ENCODE measurements around the gene C1orf167. TPM values are rescaled to one million over a fixed set of nuclear protein-coding genes. Genes with fewer than 3 reads are reported as not detected.

C1orf167 gene
- total and polyA plus RNA-seq, 10 of the 15 experiments (the other 5 are each of a cell fraction or from before 2014, with no cell fraction given): 0.17 to 0.31 TPM; not detected in 8

DNA sequence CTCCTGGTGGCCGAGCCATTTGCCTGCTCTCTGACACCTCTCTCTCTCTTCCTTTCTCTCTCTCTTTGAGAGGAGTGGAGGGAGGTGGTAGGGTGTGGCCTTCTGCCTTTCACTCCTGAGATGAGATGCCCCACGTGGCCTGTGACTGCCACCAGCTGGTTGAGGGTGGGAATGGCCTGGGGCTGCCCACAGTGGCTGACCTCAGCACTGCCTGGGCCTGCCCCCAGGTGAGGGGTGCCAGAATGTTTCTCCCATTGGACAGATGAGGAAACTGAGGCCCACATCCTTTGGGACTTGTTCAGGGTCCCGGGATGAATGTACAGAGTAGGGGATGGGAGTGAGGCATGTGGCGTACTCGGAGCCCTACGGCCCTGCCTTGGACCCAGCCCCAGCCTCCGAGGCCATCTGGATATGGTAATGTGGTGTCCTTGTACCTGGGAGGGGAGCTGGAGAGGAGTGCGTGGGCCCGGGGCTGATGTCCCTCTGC is 12.7 kb upstream of the C1orf167 start (continued):
- TF ChIP-seq PRDM15 (CRISPR knock-in tag; IDR thresholded peaks at IDR 0.05) (no peak), SMC3 (IDR thresholded peaks at IDR 0.05; ENCODE audit: borderline replicate concordance, low read length) (peak; percentile 55; the same call in 1 of the 2 replicates), FOXK2 (IDR thresholded peaks at IDR 0.05) (no peak), CUX1 (IDR thresholded peaks at IDR 0.05; ENCODE audit: insufficient replicate concordance, low read depth, low read length) (no peak), PBX3 (IDR thresholded peaks at IDR 0.05; ENCODE audit: insufficient replicate concordance, low read depth, low read length) (no peak), CBX5 (IDR thresholded peaks at IDR 0.05; ENCODE audit: low read depth) (no peak), STAT3 (IDR thresholded peaks at IDR 0.05; ENCODE audit: low read depth, low read length) (no peak), ZNF622 (IDR thresholded peaks at IDR 0.05) (no peak), BRCA1 (IDR thresholded peaks at IDR 0.05; ENCODE audit: low read depth, low read length) (no peak)
- TF ChIP-seq, protein P1, sequence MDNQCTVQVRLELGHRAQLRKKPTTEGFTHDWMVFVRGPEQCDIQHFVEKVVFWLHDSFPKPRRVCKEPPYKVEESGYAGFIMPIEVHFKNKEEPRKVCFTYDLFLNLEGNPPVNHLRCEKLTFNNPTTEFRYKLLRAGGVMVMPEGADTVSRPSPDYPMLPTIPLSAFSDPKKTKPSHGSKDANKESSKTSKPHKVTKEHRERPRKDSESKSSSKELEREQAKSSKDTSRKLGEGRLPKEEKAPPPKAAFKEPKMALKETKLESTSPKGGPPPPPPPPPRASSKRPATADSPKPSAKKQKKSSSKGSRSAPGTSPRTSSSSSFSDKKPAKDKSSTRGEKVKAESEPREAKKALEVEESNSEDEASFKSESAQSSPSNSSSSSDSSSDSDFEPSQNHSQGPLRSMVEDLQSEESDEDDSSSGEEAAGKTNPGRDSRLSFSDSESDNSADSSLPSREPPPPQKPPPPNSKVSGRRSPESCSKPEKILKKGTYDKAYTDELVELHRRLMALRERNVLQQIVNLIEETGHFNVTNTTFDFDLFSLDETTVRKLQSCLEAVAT (IDR thresholded peaks at IDR 0.05): no peak
- TF ChIP-seq, protein P2, sequence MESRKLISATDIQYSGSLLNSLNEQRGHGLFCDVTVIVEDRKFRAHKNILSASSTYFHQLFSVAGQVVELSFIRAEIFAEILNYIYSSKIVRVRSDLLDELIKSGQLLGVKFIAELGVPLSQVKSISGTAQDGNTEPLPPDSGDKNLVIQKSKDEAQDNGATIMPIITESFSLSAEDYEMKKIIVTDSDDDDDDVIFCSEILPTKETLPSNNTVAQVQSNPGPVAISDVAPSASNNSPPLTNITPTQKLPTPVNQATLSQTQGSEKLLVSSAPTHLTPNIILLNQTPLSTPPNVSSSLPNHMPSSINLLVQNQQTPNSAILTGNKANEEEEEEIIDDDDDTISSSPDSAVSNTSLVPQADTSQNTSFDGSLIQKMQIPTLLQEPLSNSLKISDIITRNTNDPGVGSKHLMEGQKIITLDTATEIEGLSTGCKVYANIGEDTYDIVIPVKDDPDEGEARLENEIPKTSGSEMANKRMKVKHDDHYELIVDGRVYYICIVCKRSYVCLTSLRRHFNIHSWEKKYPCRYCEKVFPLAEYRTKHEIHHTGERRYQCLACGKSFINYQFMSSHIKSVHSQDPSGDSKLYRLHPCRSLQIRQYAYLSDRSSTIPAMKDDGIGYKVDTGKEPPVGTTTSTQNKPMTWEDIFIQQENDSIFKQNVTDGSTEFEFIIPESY (IDR thresholded peaks at IDR 0.05): no peak
- TF ChIP-seq, protein P3, sequence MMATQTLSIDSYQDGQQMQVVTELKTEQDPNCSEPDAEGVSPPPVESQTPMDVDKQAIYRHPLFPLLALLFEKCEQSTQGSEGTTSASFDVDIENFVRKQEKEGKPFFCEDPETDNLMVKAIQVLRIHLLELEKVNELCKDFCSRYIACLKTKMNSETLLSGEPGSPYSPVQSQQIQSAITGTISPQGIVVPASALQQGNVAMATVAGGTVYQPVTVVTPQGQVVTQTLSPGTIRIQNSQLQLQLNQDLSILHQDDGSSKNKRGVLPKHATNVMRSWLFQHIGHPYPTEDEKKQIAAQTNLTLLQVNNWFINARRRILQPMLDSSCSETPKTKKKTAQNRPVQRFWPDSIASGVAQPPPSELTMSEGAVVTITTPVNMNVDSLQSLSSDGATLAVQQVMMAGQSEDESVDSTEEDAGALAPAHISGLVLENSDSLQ (IDR thresholded peaks at IDR 0.05): peak; percentile 35
